ENCODE data around the gene RPS6KC1.
"Not testable (repeated sequence)": the region's sequence is repeated elsewhere in the genome, so short reads cannot be mapped to it uniquely, and the experiment has no call there.

The RPS6KC1 gene

GRCh38 chr1:213291526-213291925, 240.5 kb downstream of the RPS6KC1 start:
- no peak for DNase-seq

GRCh38 chr1:213292614-213293013, 241.6 kb downstream of the RPS6KC1 start:
- DNase-seq: no peak

GRCh38 chr1:213295860-213296259, 244.8 kb downstream of the RPS6KC1 start:
- no peak for DNase-seq

- no peak for DNase-seq
Observed at GRCh38 chr1:213296558-213296957, 245.5 kb downstream of the RPS6KC1 start.

- no peak for DNase-seq
Observed at GRCh38 chr1:213297021-213297420, 246.0 kb downstream of the RPS6KC1 start.

- DNase-seq: no peak
Observed at GRCh38 chr1:213300433-213300832, 249.4 kb downstream of the RPS6KC1 start.

GRCh38 chr1:213301524-213301923, 250.5 kb downstream of the RPS6KC1 start:
- not testable (repeated sequence) for DNase-seq

GRCh38 chr1:213303286-213303685, 252.2 kb downstream of the RPS6KC1 start:
- peak; percentile 44 for DNase-seq

- no peak for DNase-seq
Observed at GRCh38 chr1:213315571-213315970, 264.5 kb downstream of the RPS6KC1 start.

- not testable (repeated sequence) for DNase-seq
Observed at GRCh38 chr1:213318458-213318857, 267.4 kb downstream of the RPS6KC1 start.

GRCh38 chr1:213320191-213320870, 269.3 kb downstream of the RPS6KC1 start:
- DNase-seq: no peak

Data from NCI-H510A treated with DMSO at 0.1 percent for 48 hours (cell line).